ENCODE measurements around the gene TMOD1.

DNA sequence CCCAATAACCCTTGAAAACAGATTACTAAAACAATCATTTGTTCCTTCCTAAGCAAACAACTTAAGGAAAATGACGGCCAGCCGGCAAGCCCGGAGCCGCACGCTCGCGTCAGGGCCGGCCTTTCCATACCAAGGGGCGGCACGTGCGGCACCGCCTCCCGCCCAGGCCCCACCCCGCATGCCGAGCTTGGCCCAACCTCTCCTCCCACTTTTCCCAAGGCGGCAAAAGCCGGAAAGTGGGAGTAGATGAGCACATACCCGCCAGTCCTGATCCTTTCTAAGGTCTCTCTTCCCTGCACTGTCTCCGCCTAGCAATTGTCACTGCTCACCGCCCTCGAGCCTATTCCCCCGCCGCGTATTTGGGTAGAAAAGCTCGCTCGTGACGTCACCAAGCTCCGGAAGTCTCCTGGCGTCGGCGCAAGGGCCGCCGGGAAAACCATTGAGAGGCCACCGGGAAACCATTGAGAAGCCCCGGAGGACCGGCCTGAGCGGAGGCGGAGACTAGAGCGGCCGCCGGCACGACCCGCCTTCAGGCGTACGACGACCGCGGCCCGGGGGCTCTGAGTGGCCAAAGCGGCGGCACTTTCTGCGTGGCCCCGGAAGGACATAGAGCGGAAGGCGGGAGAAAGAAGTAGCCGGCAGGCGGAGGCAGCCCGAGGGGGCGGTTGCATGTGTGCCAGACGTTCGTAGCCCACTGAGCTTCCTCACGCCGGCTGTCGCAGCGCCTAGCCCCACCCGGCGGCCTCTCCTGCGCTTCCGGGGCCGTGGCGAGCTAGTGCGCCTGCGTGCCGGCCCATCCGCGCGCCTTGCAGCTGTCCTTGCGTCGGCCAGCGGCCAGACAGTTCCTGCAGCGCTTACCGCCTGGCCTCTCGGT, 131.8 kb downstream of the TMOD1 start, which contains the start of the genes NCBP1 and TSTD2:
- TF ChIP-seq, protein P1, sequence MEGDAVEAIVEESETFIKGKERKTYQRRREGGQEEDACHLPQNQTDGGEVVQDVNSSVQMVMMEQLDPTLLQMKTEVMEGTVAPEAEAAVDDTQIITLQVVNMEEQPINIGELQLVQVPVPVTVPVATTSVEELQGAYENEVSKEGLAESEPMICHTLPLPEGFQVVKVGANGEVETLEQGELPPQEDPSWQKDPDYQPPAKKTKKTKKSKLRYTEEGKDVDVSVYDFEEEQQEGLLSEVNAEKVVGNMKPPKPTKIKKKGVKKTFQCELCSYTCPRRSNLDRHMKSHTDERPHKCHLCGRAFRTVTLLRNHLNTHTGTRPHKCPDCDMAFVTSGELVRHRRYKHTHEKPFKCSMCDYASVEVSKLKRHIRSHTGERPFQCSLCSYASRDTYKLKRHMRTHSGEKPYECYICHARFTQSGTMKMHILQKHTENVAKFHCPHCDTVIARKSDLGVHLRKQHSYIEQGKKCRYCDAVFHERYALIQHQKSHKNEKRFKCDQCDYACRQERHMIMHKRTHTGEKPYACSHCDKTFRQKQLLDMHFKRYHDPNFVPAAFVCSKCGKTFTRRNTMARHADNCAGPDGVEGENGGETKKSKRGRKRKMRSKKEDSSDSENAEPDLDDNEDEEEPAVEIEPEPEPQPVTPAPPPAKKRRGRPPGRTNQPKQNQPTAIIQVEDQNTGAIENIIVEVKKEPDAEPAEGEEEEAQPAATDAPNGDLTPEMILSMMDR (IDR thresholded peaks at IDR 0.05): peak in 1 of 3 experiments; percentile 38
- no peak for TF ChIP-seq POLR2A (IDR thresholded peaks at IDR 0.05)

Data from testis (tissue), 2 donors.